GM18868 (cell line): ENCODE results near the gene COL4A6.

ENCODE experiments used
- ATAC-seq: cut with Tn5 transposase; IDR thresholded peaks from one replicate; pipeline ENCODE4 v1.9.1; 2021; ENCODE audit warnings: mild to moderate bottlenecking, moderate library complexity; ENCODE audit not compliant: unreplicated experiment

COL4A6 gene

GRCh38 chrX:108275732-108276131, 162.5 kb downstream of the COL4A6 start:
- ATAC-seq, result no peak

DNA sequence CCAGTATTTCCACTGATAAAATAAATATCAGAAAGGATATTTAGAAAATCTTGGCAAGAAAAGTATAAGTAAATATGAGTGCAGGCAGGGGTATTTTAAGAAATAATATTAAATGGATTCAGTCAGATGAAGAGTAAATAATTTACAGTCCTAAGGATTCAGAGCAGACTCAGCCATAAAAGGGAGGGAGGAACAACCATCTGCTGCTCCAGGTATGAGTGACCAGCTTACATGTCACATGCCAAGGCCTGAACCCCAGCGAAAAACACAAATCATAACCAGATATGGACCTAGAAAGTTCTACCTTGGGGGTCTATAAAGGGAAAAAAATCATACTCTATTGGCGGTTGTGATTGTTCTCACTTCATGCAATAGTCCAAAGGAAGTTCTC, 166.8 kb downstream of the COL4A6 start:
- ATAC-seq, result no peak

- ATAC-seq, result no peak
Observed at GRCh38 chrX:108270739-108271396, 167.4 kb downstream of the COL4A6 start.

DNA sequence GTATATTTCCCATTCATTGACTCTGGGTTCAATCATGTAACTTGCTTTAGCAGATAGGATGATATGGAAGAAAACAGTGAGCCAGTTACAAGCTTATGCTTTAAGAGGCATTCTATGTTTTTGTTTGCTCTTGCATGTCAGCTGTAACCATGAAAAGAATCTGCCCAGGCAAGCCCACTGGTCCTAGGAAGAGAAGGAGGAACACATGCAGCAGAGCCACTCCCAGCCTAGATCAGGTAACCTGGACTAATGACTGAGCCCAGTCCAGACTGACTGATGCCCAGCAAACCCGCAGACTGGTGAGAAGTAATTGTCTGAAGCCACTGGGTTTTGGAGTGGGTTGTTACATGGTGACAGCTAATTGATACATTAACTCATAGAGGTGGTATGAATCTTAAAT, 167.9 kb downstream of the COL4A6 start:
- no peak for ATAC-seq

GRCh38 chrX:108268434-108269080, 169.7 kb downstream of the COL4A6 start:
- ATAC-seq, result no peak

DNA sequence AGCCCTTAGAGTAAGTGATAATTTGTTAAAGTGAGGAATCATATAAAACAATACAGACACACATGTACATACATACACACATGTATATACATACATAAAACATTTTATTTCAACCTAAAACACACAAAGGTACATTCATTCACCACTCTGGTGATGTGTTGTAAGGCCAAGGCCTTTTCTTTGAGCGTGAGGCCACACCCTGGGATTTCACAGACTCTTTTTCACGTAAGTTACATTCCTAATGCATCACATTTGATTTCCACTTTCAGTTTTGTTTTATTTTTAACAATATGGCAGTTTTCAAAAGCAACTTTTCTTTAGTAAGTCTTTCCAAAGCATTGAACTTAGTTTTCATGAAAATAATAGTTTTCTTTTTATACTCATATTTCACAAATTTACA, 170.7 kb downstream of the COL4A6 start:
- no peak for ATAC-seq

- ATAC-seq, result no peak
Observed at GRCh38 chrX:108264376-108264775, 173.8 kb downstream of the COL4A6 start.

DNA sequence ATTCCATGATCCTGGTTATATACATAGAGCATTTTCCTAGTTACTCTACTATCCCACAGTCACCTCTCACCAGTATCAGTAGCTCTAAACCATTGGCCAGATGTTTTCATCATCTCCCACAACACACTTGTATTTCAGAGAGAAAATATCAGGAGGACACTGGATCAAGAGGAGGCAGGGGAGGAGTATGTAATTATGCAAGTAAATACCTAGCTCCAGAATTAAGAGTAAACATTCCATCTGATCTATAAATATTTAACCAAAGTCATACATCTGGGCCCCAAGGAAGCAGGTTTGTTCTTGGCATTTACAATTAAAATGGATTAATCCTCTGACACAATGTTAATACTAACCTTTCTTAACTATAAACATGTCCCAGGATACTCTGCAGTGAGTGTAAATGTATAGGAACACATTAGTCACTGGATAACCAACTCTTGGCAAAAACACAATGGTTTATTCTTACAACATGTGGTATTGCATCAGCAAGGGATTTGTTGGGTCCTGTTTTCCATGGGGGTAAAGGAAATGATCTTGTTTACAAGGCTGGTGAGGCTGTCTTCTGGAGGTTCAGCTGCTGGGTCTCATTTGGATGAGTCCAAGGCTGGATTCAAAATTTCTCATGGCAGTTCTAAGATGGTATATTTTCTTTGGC, 176.5 kb downstream of the COL4A6 start:
- ATAC-seq, result no peak

DNA sequence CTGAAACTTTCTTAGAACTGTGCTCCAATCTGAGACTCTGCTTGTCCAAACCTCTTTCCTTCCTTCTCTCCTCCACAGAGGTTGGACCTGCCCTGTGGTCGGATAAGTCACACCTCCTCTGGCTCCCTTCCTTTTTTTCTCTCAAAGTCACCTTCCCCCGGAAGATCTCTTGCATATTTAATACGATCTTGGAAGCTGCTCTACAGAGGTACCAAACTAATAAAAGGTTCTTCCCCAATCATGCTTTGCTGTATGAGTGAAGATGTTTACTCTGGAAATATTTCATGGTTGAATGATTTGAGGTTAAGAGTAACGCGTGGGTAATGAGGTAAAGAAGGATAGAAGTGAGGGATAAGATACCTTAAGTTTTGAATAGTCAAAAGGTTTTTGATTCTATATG, 180.7 kb downstream of the COL4A6 start:
- no peak for ATAC-seq

DNA sequence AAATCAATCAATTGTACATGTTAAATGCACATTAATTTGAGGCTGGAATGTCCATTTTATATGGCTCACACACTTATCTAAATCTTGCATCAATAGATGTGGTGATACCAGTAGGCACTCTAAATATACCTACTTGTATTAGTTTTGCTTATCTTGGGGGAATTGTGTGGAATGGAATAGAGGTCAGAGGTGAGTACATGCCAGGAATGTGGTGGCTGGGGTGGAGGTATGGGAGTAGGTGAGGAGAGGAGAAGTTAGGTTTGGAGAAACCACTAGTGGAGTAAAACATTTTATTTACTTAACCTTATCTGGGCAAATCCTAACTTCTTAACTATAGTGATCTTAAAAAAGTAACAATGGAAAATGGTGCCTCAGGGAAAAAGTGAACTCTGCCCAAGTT, 183.6 kb downstream of the COL4A6 start:
- ATAC-seq, result no peak

- no peak for ATAC-seq
Observed at GRCh38 chrX:108250654-108251579, 187.3 kb downstream of the COL4A6 start.

GRCh38 chrX:108246304-108246954, 191.8 kb downstream of the COL4A6 start:
- no peak for ATAC-seq

DNA sequence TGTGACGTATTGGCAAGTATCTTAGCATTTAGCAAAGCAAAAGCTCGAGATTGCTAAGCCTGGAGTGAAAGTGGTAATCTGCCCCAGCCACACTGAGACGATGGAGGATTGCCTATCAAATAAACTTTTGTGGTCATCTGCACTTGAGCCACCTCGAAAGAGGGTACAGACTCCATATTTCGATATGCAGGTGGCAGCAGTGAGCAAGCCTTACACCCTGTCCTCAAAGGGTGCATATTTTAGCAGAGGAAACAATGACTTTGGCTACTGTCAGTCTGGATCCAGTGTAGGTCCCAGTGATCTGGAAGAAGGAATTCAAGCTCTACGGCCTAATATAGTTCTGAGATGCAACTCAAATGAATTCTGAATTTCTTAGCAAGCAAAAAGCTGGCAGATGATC, 192.8 kb downstream of the COL4A6 start:
- peak; percentile 46 for ATAC-seq

DNA sequence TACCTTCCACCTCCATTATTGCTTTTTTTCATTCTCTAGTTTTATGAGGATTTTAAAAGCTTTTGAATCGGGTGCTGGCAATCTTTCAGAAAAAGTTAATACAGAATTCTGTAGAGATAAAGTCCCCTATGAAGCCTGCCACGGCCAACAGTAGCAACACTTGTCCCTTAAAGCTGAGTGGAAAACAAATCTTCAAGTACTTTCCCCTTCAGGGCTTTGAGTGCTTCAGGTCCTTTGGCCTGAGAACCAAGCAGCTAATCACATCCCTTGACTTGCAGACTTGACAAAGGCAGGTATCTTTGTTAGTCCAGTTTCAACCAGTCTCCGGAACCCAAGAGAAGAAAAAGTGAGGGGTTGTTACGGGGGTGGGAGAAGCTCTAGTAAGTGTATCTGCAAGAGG, 202.2 kb downstream of the COL4A6 start:
- no peak for ATAC-seq

DNA sequence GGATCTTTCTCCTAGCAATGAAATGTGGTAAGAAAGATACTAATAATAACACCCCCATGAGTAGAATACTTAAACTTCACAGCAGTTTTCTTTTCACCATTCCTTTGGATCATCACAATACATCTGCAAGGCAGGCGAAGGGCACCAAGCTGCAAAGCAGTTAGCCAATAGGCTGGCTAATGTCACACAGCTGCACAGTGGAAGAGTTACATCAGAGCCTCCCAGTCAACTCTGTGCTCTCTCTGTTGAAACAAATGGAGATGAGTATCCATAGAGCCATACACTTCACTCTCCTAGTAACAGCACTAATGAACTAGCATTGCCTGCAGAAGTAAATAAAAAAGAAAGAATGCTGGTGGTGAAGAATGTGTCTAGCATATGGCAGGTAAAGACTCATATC, 207.6 kb downstream of the COL4A6 start:
- no peak for ATAC-seq

DNA sequence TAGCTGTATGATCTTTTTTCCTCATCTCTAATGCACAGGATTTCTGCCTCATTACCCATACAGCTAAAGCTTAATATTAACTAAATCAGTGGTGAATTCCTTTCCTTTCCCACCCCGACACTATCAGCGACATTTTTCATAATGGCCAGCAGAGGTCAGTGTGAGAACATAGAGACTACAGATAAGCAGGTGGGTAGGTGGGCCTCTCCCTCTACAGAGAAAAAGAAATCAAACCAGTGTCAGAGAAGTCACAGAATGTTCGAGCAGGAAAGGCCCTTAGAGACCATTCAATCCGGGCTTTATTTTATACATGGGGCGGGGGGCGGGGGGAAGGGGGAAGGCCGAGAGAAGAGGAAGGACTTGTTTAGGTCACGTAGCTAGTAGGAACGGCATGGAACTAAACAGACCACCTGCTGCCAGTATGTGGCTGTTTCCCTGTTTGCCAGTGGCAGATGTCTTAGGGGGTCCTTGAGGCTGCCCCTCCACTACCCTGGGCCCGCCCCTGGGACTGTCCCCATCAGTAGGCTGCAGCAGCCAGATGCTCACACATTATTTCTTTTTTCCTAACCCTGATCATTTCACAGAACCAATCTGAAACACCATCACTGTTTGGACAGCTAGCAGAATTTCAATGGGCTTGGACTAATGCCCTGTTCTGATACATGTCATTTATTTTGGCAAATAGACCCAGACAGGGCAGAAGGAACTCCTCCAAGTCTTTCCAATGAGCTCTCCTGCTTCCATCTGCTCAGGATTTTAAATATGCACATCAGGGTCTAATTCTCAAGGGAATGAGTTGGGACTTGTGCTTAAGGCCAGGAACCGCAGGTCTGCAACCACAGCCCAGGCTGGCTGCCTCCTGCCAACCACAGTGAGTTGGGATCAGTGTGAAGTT, 213.2 kb downstream of the COL4A6 start:
- peak; percentile 73 for ATAC-seq

DNA sequence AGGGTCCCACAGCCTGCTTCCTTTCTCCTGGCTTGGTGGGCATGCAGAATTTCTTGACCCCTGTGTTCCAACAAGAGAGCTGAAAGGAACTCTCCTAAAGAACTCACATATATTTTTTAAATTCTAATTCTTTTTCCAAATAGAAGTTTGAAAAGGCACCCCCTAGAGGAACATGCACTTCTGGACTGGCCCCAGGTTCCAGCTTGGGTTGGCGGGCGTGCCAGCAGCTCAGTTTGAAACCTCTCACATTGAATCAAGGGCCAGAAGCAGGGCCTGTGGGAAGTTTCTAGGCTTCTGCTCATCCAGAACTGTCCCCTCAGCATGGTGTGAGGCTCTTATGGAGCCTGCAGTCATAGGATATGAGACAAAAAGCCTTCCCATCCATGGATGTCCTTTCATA, 214.0 kb downstream of the COL4A6 start:
- ATAC-seq, result no peak

- ATAC-seq, result no peak
Observed at GRCh38 chrX:108223585-108223984, 214.6 kb downstream of the COL4A6 start.

DNA sequence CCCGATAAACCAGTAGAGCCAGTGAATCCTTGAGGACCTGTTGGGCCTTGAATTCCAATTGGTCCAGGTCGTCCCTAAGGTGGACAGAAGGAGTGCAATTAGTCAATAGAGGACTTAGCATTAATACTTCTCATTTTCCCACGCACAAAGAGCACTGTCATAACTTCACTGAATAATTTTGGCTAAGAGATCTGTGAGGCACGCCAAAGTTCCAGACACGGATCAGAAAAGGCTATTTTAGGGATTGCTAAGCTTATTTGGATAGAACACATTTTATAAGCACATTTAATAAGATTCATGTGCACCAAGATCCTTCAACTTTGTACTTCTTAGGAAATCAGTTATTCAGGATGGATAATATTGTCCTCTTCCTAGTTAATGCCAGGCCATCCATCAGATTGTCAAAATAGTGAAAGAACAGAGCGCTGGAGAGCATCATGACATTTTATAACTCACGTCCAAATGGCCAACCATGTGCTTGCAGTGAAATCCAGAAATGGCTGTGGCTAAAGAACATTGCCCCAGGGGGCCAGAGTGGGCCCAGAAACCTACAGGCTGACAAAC, 216.8 kb downstream of the COL4A6 start:
- ATAC-seq, result no peak
